GM19372 (cell line): Measurements from ENCODE around the gene THYN1.
A peak's percentile ranks its signal among the peaks of the same experiment; 100 is the strongest.

Experiments
- ATAC-seq: cut with Tn5 transposase; IDR thresholded peaks from one replicate; pipeline ENCODE4 v1.9.1; 2021; ENCODE audit warnings: mild to moderate bottlenecking, low read depth, moderate library complexity; ENCODE audit not compliant: unreplicated experiment

THYN1 gene

GRCh38 chr11:134226806-134227325 is 26.3 kb downstream of the THYN1 start:
- ATAC-seq: no peak

GRCh38 chr11:134224710-134225664 is 28.2 kb downstream of the THYN1 start:
- ATAC-seq: peak; percentile 18

- peak; percentile 72 for ATAC-seq
Measured at GRCh38 chr11:134223836-134224709, 29.1 kb downstream of the THYN1 start, which contains the start of the genes NCAPD3 and VPS26B. TSS of gene NCAPD3 (minus strand) at chr11:134223967. CDS start at chr11:134223926, 41 bp downstream. TSS of gene VPS26B (plus strand) at chr11:134224671. CDS start at chr11:134225123, 452 bp downstream.

GRCh38 chr11:134223121-134223520 is 30.0 kb downstream of the THYN1 start:
- ATAC-seq: no peak

GRCh38 chr11:134216816-134217215 is 36.3 kb downstream of the THYN1 start:
- no peak for ATAC-seq

- ATAC-seq: no peak
Measured at GRCh38 chr11:134215836-134216235, 37.3 kb downstream of the THYN1 start.

GRCh38 chr11:134207538-134208239 is 45.5 kb downstream of the THYN1 start:
- no peak for ATAC-seq

- no peak for ATAC-seq
Measured at GRCh38 chr11:134206185-134206584, 47.0 kb downstream of the THYN1 start.

GRCh38 chr11:134205729-134206128 is 47.4 kb downstream of the THYN1 start:
- no peak for ATAC-seq

GRCh38 chr11:134202661-134203060 is 50.5 kb downstream of the THYN1 start:
- ATAC-seq: no peak

- no peak for ATAC-seq
Measured at GRCh38 chr11:134200688-134201087, 52.5 kb downstream of the THYN1 start.

- ATAC-seq: no peak
Measured at GRCh38 chr11:134199531-134199930, 53.6 kb downstream of the THYN1 start.
